PFSK-1 (cell line): ENCODE measurements around the gene MYCBPAP.

Source experiments
- FOXP2 ChIP-seq: optimal IDR thresholded peaks from 2 replicates; pipeline ENCODE3; 2011; ENCODE audit warnings: borderline replicate concordance, control low read depth, inconsistent platforms; ENCODE audit not compliant: insufficient read depth; ENCODE audit errors: extremely low read length, extremely low read depth
- POLR2AphosphoS5 ChIP-seq: IDR thresholded peaks from 2 replicates; pipeline ENCODE4 v1.6.1; 2012; ENCODE audit warnings: low read depth, mild to moderate bottlenecking, control low read depth, low read length, moderate library complexity
- REST ChIP-seq, 2 experiments: IDR thresholded peaks; 2 replicates each; pipeline versions ENCODE4 v1.6.1 to v1.8.0; 2011 to 2012; ENCODE audit warnings: low read depth in 2 of 2, low read length in 2 of 2, control low read depth in 1 of 2, inconsistent platforms in 1 of 2, mild to moderate bottlenecking in 1 of 2, moderate library complexity in 1 of 2; ENCODE audit not compliant: insufficient read depth in 1 of 2
- SIN3A ChIP-seq: IDR thresholded peaks from 2 replicates; pipeline ENCODE4 v1.6.1; 2012; ENCODE audit warnings: mild to moderate bottlenecking, low read length, moderate library complexity, borderline replicate concordance; ENCODE audit not compliant: insufficient read depth
- TAF1 ChIP-seq: IDR thresholded peaks from 2 replicates; pipeline ENCODE4 v1.6.1; 2012; ENCODE audit warnings: low read length, control low read depth, borderline replicate concordance; ENCODE audit not compliant: insufficient read depth

GRCh38 chr17:50471009-50471905 is 37.0 kb upstream of the MYCBPAP start:
- TF ChIP-seq POLR2AphosphoS5 = no peak
- no peak for TF ChIP-seq SIN3A
- no peak for TF ChIP-seq REST (IDR thresholded peaks at IDR 0.05; ENCODE audit: insufficient read depth in 1 of 2, low read depth in 2 of 2, low read length in 2 of 2)
- no peak for TF ChIP-seq TAF1
- TF ChIP-seq FOXP2 = no peak
